ENCODE measurements around the gene PLXND1.

GRCh38 chr3:129655291-129655700 is 48.8 kb upstream of the PLXND1 start:
- TF ChIP-seq CTCF (IDR thresholded peaks at IDR 0.05) = no peak
- TF ChIP-seq EZH2 (IDR thresholded peaks at IDR 0.05; ENCODE audit: borderline replicate concordance, insufficient read depth, low read depth, low read length, poor library complexity, severe bottlenecking) = no peak
